ENCODE results near the gene SRRM3.
"Not testable (repeated sequence)": the region's sequence is repeated elsewhere in the genome, so short reads cannot be mapped to it uniquely, and the experiment has no call there.

SRRM3 gene

DNA sequence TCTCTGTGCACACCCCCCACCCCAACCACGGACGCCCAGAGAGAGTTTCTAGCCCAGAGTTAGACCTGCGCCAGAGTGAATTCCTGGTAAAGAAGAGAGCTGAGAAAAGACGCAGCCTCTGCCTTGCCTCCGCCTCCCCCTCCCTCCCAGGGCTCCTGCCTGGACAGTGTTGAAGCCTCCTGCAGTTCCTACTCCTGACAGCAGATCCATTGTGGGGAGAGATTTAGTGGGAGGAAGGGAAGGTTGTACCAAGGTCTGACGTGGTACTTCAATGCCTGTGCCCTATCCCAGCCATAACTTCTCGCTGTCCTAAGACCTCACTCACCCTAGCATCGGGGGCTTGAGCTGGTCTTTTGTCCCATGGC, 952 bp downstream of the SRRM3 start:
- no peak for FAIRE-seq
- no peak for TF ChIP-seq CTCF (IDR thresholded peaks at IDR 0.05; ENCODE audit: insufficient read depth, missing control alignments)
- DNase-seq (ENCODE audit: insufficient read length, low spot score) = no peak

DNA sequence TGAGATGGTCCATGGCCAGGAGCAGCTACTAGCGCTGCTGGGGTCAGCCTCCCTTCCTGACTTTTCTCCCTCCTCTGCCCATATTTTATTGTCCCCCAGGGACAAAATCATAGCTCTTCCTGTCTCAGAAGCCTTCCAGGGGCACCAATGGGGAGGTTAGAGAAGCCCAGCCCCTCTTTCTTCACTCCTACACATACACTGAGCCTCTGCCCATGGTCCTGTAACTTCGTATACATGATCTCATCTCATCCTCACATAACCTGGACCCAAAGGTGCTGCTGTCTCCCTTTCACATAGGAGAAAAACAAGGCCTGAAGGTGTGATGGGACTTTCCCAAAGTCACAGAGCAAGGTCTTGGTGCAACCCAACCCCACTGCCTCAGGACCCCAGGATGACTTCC, 2.5 kb downstream of the SRRM3 start:
- no peak for TF ChIP-seq CTCF (IDR thresholded peaks at IDR 0.05; ENCODE audit: insufficient read depth, missing control alignments)
- FAIRE-seq = no peak

DNA sequence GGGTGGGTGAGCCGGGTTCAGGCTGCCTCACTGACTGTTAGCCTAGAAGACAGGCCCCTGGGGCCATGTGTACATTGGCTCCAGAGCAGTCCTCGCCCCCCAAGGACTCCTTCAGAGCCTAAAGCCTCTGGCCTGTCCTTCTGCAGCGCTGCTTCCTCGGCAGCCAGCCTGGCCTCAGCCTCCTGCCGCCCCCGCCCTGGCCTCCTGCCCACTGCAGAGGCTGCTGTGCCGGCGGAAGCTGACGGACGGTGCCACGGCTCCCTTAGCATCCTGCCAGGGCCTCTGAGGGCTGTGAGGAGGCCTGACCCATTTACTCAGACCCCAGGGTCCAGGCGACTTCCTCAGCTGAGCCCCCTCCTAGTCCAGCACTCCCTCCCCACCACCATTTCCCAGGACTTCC, 4.9 kb downstream of the SRRM3 start:
- DNase-seq (ENCODE audit: insufficient read length, low spot score) = no peak
- no peak for FAIRE-seq
- no peak for TF ChIP-seq CTCF (IDR thresholded peaks at IDR 0.05; ENCODE audit: insufficient read depth, missing control alignments)

More for the DNA sequence above, 2.5 kb downstream of the SRRM3 start:
- DNase-seq (ENCODE audit: insufficient read length, low spot score) = no peak

- no peak for TF ChIP-seq CTCF (IDR thresholded peaks at IDR 0.05; ENCODE audit: insufficient read depth, missing control alignments)
- no peak for DNase-seq (ENCODE audit: insufficient read length, low spot score)
- no peak for FAIRE-seq
These were observed 7.6 kb downstream of the SRRM3 start for GRCh38 chr7:76209310-76209709.

DNA sequence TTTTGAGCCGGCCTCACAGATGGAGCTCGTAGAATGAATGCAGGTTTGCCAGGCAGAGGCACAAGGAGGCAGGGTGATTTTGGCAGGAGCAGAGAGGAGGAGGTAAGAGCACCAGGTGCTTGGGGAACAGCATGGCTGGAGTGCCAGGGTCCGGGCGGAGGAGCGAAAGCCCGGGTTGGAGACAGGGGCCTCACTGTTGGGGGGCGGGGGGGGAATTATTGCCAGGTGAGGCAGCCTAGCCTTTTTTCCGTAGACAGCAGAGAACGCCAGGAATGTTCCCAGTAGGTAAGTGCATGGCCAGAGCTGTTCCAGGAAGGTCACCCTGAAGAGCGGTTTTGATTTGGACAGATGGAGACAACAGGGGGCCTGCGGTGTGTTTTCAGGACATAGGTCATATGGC, 9.5 kb downstream of the SRRM3 start:
- no peak for FAIRE-seq
- TF ChIP-seq CTCF (IDR thresholded peaks at IDR 0.05; ENCODE audit: insufficient read depth, missing control alignments) = no peak

DNA sequence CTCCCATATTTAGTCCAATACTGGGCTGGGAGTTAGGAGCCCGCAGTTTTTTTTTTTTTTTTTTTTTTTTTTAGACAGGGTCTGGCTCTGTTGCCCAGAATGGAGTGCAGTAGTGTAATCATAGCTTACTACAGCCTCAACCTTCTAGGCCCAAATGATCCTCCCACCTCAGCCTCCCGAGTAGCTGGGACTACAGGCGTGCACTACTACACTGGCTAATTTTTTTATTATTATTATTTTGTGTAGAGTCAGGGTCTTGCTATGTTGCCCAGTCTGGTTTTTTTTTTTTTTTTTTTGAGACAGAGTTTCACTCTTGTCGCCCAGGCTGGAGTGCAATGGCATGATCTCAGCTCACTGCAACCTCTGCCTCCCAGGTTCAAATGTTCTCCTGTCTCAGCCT, 13.7 kb downstream of the SRRM3 start:
- not testable (repeated sequence) for FAIRE-seq

More for the DNA sequence above, 9.5 kb downstream of the SRRM3 start:
- DNase-seq (ENCODE audit: insufficient read length, low spot score) = no peak

DNA sequence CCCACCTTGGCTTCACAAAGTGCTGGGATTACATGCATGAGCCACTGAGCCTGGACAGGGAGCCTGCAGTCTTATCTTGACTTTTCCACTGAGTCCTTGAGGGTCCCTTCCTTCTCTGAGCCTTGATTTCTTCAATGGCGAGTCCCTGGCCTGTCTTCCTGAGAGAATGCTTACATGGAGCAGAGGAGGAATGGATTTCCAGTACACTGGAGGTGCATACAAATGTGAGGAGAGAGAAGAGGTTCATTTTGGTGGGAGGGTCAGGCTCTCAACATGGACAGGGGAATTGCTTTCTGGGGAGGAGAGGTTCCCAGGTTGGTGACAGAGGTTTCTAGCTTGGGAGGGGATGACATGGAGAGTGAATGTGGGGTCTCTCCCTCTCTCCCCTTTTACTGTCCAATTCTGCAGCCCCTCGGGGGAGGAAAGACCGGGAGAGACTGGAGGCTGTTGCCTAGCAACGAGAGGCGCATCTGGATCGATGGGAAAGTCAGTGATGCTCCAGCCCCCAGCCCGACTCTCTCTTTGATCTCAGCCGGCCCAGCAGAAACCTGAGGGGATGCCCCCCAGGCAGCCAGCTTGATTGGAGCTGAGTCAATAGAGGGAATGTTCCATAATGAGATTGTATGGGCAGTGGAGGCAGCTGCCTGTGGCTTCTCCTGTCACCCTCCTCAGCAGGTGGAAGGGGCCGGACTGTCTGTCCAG, 14.8 kb downstream of the SRRM3 start:
- TF ChIP-seq CTCF (IDR thresholded peaks at IDR 0.05; ENCODE audit: insufficient read depth, missing control alignments) = no peak
- FAIRE-seq = no peak
- no peak for DNase-seq (ENCODE audit: insufficient read length, low spot score)

More for the DNA sequence above, 13.7 kb downstream of the SRRM3 start:
- not testable (repeated sequence) for DNase-seq (ENCODE audit: insufficient read length, low spot score)
